IgD-negative memory B cell (primary cell): ENCODE data around the gene KLK1. TPM values are rescaled to one million over a fixed set of nuclear protein-coding genes. Genes with fewer than 3 reads are reported as not detected.
A peak's percentile ranks its signal among the peaks of the same experiment; 100 is the strongest.

ENCODE experiments used
- H3K27ac Mint-ChIP-seq, 3 donors: one replicate each; pipeline ENCODE4 v1.8.0; 2020 to 2022; ENCODE audit warnings: mild to moderate bottlenecking in 3 of 3, mixed read lengths in 3 of 3, moderate library complexity in 1 of 3
- H3K27me3 Mint-ChIP-seq: one replicate; pipeline ENCODE4 v1.8.0; 2021; ENCODE audit warnings: mixed read lengths
- H3K36me3 Mint-ChIP-seq: one replicate; pipeline ENCODE4 v1.8.0; 2020; ENCODE audit warnings: mild to moderate bottlenecking, mixed read lengths
- H3K4me1 Mint-ChIP-seq, 3 donors: one replicate each; pipeline ENCODE4 v1.8.0; 2020 to 2022; ENCODE audit warnings: mixed read lengths in 3 of 3, mild to moderate bottlenecking in 1 of 3
- H3K4me3 Mint-ChIP-seq, 4 donors: one replicate each; pipeline ENCODE4 v1.8.0; 2020 to 2022; ENCODE audit warnings: mild to moderate bottlenecking in 4 of 4, mixed read lengths in 4 of 4, moderate library complexity in 3 of 4
- H3K9me3 Mint-ChIP-seq, 3 donors: one replicate each; pipeline ENCODE4 v1.8.0; 2020 to 2021; ENCODE audit warnings: mixed read lengths in 3 of 3, mild to moderate bottlenecking in 1 of 3
- polyA plus RNA-seq: library from polyadenylated mRNA; unstranded; fragments of 300-500 nt; fragmentation: Illumina TruSeq; gene quantifications from one replicate; pipeline ENCODE4 v1.2.3, GENCODE V29; 2021

KLK1 gene
- polyA plus RNA-seq: 15.5 TPM

DNA sequence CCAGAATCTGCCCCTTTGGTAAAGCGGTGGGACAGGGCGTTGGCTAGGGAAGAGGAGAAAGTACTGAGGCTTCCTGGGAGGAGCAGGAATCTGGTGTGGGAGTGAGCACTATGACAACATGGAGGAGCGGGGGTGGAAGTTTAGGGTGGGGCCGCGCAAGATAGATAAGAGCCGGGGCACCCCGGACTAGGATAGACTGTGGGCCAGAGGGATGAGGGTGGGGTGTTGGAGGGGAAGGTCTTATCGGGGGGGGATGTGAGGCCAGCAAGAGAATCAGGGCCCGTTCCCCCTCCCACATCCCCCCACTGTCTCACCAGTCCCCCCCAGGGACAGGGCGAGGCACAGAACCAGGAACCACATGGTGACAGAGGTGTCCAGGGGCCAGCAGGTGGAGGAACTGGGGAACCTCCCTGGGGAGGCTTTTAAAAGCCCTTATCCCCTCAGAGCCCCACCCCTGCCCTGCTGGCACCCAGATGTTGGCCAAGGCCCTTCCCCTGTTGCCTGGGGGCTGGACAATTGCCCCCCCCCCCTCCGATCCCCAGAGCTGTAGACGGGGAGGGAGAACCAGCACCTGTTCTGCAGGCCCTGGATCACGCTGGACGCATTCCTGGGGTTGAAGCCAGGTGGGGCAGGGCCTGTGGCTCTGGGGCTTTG lies at the start of gene KLK1:
KLK1 (minus strand) TSS at position 399 of the 654 bp plus-strand sequence; CDS start at position 360, 39 bp downstream.
- Mint-ChIP-seq H3K9me3 (no peaks in the 10 kb centered on the region), H3K36me3 (peaks cover 2% of the 10 kb centered on the region), H3K4me1 (peaks cover 23 to 37% (median 35%) of the 10 kb centered on the region in 3 donors), H3K27me3 (peaks cover 20% of the 10 kb centered on the region), H3K4me3 (peak within 1 kb of the TSS in 3 of 4 donors; percentile 42 to 79 (median 47)), H3K27ac (peak within 1 kb of the TSS in 1 of 3 donors; percentile 81)

DNA sequence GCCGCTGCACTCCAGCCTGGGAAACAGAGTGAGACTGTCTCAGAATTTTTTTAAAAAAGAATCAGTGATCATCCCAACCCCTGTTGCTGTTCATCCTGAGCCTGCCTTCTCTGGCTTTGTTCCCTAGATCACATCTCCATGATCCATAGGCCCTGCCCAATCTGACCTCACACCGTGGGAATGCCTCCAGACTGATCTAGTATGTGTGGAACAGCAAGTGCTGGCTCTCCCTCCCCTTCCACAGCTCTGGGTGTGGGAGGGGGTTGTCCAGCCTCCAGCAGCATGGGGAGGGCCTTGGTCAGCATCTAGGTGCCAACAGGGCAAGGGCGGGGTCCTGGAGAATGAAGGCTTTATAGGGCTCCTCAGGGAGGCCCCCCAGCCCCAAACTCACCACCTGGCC lies 49.5 kb upstream of the KLK1 start, which contains the start of gene KLK2:
KLK2 (plus strand) TSS at position 384 of the 400 bp plus-strand sequence. CDS start 35 bp downstream, outside the sequence.
- Mint-ChIP-seq H3K27me3 (peaks cover 30% of the 10 kb centered on the region), H3K4me3 (no peak within 1 kb of the TSS), H3K9me3 (peaks cover 0 to 1% (median 0%) of the 10 kb centered on the region in 3 donors), H3K36me3 (peaks cover 2% of the 10 kb centered on the region), H3K4me1 (no peaks in the 10 kb centered on the region), H3K27ac (peak within 1 kb of the TSS in 1 of 3 donors; percentile 0)

DNA sequence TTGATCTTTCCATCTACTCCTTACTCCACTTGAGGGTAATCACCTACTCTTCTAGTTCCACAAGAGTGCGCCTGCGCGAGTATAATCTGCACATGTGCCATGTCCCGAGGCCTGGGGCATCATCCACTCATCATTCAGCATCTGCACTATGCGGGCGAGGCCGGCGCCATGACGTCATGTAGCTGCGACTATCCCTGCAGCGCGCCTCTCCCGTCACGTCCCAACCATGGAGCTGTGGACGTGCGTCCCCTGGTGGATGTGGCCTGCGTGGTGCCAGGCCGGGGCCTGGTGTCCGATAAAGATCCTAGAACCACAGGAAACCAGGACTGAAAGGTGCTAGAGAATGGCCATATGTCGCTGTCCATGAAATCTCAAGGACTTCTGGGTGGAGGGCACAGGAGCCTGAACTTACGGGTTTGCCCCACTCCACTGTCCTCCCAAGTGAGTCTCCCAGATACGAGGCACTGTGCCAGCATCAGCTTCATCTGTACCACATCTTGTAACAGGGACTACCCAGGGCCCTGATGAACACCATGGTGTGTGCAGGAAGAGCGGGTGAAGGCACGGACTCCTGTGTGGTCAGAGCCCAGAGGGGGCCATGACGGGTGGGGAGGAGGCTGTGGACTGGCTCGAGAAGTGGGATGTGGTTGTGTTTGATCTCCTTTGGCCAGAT lies 47.0 kb upstream of the KLK1 start:
- H3K27me3 Mint-ChIP-seq: peaks cover 33% of the 10 kb centered on the region
- no peak overlapping the region for H3K4me3 Mint-ChIP-seq
- H3K4me1 Mint-ChIP-seq: no peaks in the 10 kb centered on the region
- H3K9me3 Mint-ChIP-seq: peaks cover 0 to 1% (median 0%) of the 10 kb centered on the region in 3 donors
- H3K27ac Mint-ChIP-seq: no peak overlapping the region
- H3K36me3 Mint-ChIP-seq: peaks cover 2% of the 10 kb centered on the region

DNA sequence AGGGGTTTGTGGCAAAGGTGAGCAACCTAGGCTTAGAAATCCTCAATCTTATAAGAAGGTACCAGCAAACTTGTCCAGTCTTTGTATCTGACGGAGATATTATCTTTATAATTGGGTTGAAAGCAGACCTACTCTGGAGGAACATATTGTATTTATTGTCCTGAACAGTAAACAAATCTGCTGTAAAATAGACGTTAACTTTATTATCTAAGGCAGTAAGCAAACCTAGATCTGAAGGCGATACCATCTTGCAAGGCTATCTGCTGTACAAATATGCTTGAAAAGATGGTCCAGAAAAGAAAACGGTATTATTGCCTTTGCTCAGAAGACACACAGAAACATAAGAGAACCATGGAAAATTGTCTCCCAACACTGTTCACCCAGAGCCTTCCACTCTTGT lies 45.9 kb upstream of the KLK1 start:
- no peak overlapping the region for H3K27ac Mint-ChIP-seq
- H3K27me3 Mint-ChIP-seq: peaks cover 33% of the 10 kb centered on the region
- H3K9me3 Mint-ChIP-seq: peaks cover 0 to 1% (median 0%) of the 10 kb centered on the region in 3 donors
- H3K4me3 Mint-ChIP-seq: no peak overlapping the region
- no peaks in the 10 kb centered on the region for H3K4me1 Mint-ChIP-seq
- H3K36me3 Mint-ChIP-seq: peaks cover 2% of the 10 kb centered on the region

DNA sequence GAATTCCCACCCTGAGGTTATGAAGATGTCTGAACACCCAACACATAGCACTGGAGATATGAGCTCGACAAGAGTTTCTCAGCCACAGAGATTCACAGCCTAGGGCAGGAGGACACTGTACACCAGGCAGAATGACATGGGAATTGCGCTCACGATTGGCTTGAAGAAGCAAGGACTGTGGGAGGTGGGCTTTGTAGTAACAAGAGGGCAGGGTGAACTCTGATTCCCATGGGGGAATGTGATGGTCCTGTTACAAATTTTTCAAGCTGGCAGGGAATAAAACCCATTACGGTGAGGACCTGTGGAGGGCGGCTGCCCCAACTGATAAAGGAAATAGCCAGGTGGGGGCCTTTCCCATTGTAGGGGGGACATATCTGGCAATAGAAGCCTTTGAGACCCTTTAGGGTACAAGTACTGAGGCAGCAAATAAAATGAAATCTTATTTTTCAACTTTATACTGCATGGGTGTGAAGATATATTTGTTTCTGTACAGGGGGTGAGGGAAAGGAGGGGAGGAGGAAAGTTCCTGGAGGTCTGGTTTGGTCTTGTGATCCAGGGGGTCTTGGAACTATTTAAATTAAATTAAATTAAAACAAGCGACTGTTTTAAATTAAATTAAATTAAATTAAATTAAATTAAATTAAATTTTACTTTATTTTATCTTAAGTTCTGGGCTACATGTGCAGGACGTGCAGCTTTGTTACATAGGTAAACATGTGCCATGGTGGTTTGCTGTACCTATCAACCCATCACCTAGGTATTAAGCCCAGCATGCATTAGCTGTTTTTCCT lies 38.1 kb upstream of the KLK1 start:
- peaks cover 2 to 14% (median 6%) of the 10 kb centered on the region in 3 donors for H3K9me3 Mint-ChIP-seq
- H3K4me3 Mint-ChIP-seq: no peak overlapping the region
- peaks cover 22% of the 10 kb centered on the region for H3K27me3 Mint-ChIP-seq
- H3K27ac Mint-ChIP-seq: no peak overlapping the region
- H3K36me3 Mint-ChIP-seq: no peaks in the 10 kb centered on the region
- H3K4me1 Mint-ChIP-seq: no peaks in the 10 kb centered on the region

DNA sequence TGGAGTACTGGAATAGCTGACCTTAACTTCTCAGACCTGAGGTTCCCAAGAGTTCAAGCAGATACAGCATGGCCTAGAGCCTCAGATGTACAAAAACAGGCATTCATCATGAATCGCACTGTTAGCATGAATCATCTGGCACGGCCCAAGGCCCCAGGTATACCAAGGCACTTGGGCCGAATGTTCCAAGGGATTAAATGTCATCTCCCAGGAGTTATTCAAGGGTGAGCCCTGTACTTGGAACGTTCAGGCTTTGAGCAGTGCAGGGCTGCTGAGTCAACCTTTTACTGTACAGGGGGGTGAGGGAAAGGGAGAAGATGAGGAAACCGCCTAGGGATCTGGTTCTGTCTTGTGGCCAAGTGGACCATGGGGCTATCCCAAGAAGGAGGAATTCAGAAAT lies 37.4 kb upstream of the KLK1 start:
- H3K36me3 Mint-ChIP-seq: no peaks in the 10 kb centered on the region
- H3K27ac Mint-ChIP-seq: no peak overlapping the region
- H3K4me3 Mint-ChIP-seq: no peak overlapping the region
- peaks cover 2 to 14% (median 6%) of the 10 kb centered on the region in 3 donors for H3K9me3 Mint-ChIP-seq
- no peaks in the 10 kb centered on the region for H3K4me1 Mint-ChIP-seq
- peaks cover 29% of the 10 kb centered on the region for H3K27me3 Mint-ChIP-seq

DNA sequence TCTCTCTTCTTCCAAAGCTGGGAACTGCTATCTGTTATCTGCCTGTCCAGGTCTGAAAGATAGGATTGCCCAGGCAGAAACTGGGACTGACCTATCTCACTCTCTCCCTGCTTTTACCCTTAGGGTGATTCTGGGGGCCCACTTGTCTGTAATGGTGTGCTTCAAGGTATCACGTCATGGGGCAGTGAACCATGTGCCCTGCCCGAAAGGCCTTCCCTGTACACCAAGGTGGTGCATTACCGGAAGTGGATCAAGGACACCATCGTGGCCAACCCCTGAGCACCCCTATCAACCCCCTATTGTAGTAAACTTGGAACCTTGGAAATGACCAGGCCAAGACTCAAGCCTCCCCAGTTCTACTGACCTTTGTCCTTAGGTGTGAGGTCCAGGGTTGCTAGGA lies 36.3 kb upstream of the KLK1 start:
- no peak overlapping the region for H3K4me3 Mint-ChIP-seq
- no peaks in the 10 kb centered on the region for H3K36me3 Mint-ChIP-seq
- H3K9me3 Mint-ChIP-seq: peaks cover 2 to 14% (median 6%) of the 10 kb centered on the region in 3 donors
- H3K4me1 Mint-ChIP-seq: peaks cover 0 to 3% (median 0%) of the 10 kb centered on the region in 3 donors
- peaks cover 36% of the 10 kb centered on the region for H3K27me3 Mint-ChIP-seq
- no peak overlapping the region for H3K27ac Mint-ChIP-seq

DNA sequence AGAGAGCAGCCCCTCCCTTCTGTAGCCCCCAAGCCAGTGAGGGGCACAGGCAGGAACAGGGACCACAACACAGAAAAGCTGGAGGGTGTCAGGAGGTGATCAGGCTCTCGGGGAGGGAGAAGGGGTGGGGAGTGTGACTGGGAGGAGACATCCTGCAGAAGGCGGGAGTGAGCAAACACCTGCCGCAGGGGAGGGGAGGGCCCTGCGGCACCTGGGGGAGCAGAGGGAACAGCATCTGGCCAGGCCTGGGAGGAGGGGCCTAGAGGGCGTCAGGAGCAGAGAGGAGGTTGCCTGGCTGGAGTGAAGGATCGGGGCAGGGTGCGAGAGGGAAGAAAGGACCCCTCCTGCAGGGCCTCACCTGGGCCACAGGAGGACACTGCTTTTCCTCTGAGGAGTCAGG lies 35.3 kb upstream of the KLK1 start:
- peaks cover 0 to 3% (median 0%) of the 10 kb centered on the region in 3 donors for H3K4me1 Mint-ChIP-seq
- no peak overlapping the region for H3K27ac Mint-ChIP-seq
- H3K27me3 Mint-ChIP-seq: peaks cover 42% of the 10 kb centered on the region
- H3K4me3 Mint-ChIP-seq: no peak overlapping the region
- peaks cover 1% of the 10 kb centered on the region for H3K36me3 Mint-ChIP-seq
- H3K9me3 Mint-ChIP-seq: peaks cover 2 to 14% (median 6%) of the 10 kb centered on the region in 3 donors

DNA sequence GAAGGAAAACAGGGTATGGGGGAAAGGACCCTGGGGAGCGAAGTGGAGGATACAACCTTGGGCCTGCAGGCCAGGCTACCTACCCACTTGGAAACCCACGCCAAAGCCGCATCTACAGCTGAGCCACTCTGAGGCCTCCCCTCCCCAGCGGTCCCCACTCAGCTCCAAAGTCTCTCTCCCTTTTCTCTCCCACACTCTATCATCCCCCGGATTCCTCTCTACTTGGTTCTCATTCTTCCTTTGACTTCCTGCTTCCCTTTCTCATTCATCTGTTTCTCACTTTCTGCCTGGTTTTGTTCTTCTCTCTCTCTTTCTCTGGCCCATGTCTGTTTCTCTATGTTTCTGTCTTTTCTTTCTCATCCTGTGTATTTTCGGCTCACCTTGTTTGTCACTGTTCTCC lies 33.8 kb upstream of the KLK1 start:
- peaks cover 42% of the 10 kb centered on the region for H3K27me3 Mint-ChIP-seq
- peak overlapping the region in 1 of 3 donors; percentile 11 for H3K27ac Mint-ChIP-seq
- peaks cover 1% of the 10 kb centered on the region for H3K36me3 Mint-ChIP-seq
- peaks cover 0 to 4% (median 0%) of the 10 kb centered on the region in 3 donors for H3K4me1 Mint-ChIP-seq
- peaks cover 2 to 18% (median 6%) of the 10 kb centered on the region in 3 donors for H3K9me3 Mint-ChIP-seq
- H3K4me3 Mint-ChIP-seq: no peak overlapping the region

DNA sequence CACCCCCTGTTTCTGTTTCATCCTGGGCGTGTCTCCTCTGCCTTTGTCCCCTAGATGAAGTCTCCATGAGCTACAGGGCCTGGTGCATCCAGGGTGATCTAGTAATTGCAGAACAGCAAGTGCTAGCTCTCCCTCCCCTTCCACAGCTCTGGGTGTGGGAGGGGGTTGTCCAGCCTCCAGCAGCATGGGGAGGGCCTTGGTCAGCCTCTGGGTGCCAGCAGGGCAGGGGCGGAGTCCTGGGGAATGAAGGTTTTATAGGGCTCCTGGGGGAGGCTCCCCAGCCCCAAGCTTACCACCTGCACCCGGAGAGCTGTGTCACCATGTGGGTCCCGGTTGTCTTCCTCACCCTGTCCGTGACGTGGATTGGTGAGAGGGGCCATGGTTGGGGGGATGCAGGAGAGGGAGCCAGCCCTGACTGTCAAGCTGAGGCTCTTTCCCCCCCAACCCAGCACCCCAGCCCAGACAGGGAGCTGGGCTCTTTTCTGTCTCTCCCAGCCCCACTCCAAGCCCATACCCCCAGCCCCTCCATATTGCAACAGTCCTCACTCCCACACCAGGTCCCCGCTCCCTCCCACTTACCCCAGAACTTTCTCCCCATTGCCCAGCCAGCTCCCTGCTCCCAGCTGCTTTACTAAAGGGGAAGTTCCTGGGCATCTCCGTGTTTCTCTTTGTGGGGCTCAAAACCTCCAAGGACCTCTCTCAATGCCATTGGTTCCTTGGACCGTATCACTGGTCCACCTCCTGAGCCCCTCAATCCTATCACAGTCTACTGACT lies 31.2 kb upstream of the KLK1 start, which contains the start of gene KLK3:
KLK3 (plus strand) TSS at position 280 of the 775 bp plus-strand sequence; CDS start at position 321, 41 bp downstream.
- no peak within 1 kb of the TSS for H3K27ac Mint-ChIP-seq
- peaks cover 0 to 6% (median 0%) of the 10 kb centered on the region in 3 donors for H3K9me3 Mint-ChIP-seq
- no peak within 1 kb of the TSS for H3K4me3 Mint-ChIP-seq
- H3K36me3 Mint-ChIP-seq: peaks cover 1% of the 10 kb centered on the region
- peaks cover 29% of the 10 kb centered on the region for H3K27me3 Mint-ChIP-seq
- H3K4me1 Mint-ChIP-seq: peaks cover 0 to 5% (median 0%) of the 10 kb centered on the region in 3 donors

DNA sequence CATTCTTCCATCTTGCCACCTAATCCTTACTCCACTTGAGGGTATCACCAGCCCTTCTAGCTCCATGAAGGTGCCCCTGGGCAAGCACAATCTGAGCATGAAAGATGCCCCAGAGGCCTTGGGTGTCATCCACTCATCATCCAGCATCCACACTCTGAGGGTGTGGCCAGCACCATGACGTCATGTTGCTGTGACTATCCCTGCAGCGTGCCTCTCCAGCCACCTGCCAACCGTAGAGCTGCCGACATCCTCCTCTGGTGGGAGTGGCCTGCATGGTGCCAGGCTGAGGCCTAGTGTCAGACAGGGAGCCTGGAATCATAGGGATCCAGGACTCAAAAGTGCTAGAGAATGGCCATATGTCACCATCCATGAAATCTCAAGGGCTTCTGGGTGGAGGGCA lies 28.0 kb upstream of the KLK1 start:
- H3K9me3 Mint-ChIP-seq: peaks cover 0 to 6% (median 0%) of the 10 kb centered on the region in 3 donors
- H3K4me3 Mint-ChIP-seq: no peak overlapping the region
- H3K36me3 Mint-ChIP-seq: peaks cover 1% of the 10 kb centered on the region
- peaks cover 28% of the 10 kb centered on the region for H3K27me3 Mint-ChIP-seq
- peaks cover 0 to 5% (median 0%) of the 10 kb centered on the region in 3 donors for H3K4me1 Mint-ChIP-seq
- no peak overlapping the region for H3K27ac Mint-ChIP-seq

DNA sequence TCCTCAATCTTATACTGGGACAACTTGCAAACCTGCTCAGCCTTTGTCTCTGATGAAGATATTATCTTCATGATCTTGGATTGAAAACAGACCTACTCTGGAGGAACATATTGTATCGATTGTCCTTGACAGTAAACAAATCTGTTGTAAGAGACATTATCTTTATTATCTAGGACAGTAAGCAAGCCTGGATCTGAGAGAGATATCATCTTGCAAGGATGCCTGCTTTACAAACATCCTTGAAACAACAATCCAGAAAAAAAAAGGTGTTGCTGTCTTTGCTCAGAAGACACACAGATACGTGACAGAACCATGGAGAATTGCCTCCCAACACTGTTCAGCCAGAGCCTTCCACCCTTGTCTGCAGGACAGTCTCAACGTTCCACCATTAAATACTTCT lies 27.2 kb upstream of the KLK1 start:
- Mint-ChIP-seq H3K36me3 (peaks cover 1% of the 10 kb centered on the region), H3K4me1 (peaks cover 0 to 5% (median 0%) of the 10 kb centered on the region in 3 donors), H3K4me3 (no peak overlapping the region), H3K27me3 (peaks cover 20% of the 10 kb centered on the region), H3K27ac (no peak overlapping the region), H3K9me3 (peaks cover 0 to 6% (median 0%) of the 10 kb centered on the region in 3 donors)

DNA sequence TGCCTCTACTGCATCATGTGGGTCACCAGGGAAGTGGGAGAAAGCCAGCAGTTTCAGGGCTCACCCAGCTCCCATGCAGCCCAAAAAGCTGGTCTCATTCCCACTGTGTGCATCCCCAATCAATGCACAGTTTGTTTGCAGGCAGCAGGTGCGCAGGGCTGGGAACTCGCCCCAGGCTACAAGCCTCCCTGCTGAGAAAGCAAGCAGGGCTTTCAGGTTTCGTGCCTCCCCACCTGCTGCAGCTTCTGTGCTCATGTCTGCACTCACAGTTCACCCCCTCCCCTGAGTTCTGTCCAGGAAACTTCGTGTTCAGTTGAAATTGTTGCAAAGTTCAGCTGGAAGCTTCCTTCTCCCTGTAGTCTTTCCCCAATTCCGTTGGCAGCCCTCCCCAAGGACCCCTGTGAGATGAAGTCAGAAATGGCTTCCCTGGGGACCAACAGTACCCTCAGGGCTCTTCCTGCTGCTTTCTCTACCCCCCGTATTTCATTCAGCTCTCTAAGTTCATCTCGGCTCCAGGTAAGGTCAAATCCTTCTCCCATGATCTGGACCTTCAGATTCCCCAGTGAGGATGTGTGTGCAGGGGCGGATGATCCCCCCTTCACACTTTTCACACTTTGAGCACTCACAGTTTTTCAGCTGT lies 20.8 kb upstream of the KLK1 start:
- Mint-ChIP-seq H3K27me3 (peaks cover 11% of the 10 kb centered on the region), H3K4me1 (no peaks in the 10 kb centered on the region), H3K4me3 (no peak overlapping the region), H3K9me3 (peaks cover 9 to 18% (median 15%) of the 10 kb centered on the region in 3 donors), H3K36me3 (no peaks in the 10 kb centered on the region), H3K27ac (no peak overlapping the region)
